ENCODE measurements around the gene LYRM4. TPM values are rescaled to one million over a fixed set of nuclear protein-coding genes. Genes with fewer than 3 reads are reported as not detected.

LYRM4 gene
- 10 to 100 TPM; 44.3 to 45.7 TPM for total RNA-seq

DNA sequence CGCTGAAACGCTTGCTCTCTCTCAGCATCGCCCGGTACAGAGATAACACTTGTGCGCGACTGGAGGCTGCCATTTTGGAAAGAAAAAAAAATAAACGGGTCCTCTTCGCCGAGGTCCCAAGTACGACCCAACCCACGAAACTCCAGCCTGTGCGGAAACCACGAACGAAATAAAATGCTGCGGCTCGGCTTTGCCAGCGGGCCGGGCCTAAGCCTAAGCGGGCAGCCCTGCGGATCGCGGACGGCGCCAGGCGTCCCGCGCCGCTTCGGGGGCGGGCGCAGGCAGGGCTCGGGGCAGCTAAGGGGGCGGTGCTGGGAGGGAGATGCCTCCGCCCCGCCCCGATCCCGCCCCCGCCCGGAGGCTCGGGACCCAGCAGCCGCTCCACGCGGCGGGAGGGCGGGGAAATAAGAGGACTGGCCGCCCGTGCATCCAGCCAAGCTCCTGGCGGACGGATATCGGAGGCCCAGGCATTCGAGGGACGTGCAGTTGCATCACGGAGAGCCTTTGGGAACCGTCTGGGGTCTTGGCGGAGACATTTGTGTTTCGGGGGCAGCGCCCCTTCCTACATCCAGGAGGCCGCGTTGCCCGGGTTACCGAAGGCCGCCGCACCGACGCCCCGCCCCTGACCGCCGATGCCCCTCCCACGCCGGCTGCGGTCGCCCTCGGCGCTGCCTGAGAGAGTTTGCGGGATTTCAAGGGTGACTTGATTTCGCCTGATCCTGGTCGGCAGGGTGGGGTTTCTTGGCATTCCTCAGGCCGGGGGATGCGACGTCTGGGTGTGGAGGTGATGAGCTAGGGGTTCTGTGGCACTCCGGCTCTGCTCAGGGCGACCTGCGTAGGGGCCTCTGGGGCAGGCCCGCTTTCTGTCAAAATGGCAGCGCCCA is at the start of gene LYRM4, which contains the start of gene FARS2:
Gene LYRM4, minus strand, starts transcription at position 290 of the 884 bp plus-strand sequence. Its CDS starts 217 bp downstream, at position 73.
Gene FARS2, plus strand, starts transcription at position 853 of the 884 bp plus-strand sequence.
- peaks cover 22% of the 10 kb centered on the region for H3K36me3 Mint-ChIP-seq
- no peaks in the 10 kb centered on the region for H3K27me3 Mint-ChIP-seq
- H3K4me1 Mint-ChIP-seq = peaks cover 25% of the 10 kb centered on the region
- no peaks in the 10 kb centered on the region for H3K9me3 Mint-ChIP-seq
- peak; percentile 91 for DNase-seq
- peak within 1 kb of the TSS; percentile 98 for H3K27ac Mint-ChIP-seq
- peak within 1 kb of the TSS; percentile 94 for H3K4me3 Mint-ChIP-seq

- H3K27ac Mint-ChIP-seq = no peak overlapping the region
- no peak for DNase-seq
- peaks cover 10% of the 10 kb centered on the region for H3K4me1 Mint-ChIP-seq
- no peaks in the 10 kb centered on the region for H3K27me3 Mint-ChIP-seq
- H3K9me3 Mint-ChIP-seq = no peaks in the 10 kb centered on the region
- peaks cover 6% of the 10 kb centered on the region for H3K36me3 Mint-ChIP-seq
- H3K4me3 Mint-ChIP-seq = no peak overlapping the region
Measured at GRCh38 chr6:5308066-5308465, 47.3 kb upstream of the LYRM4 start.

DNA sequence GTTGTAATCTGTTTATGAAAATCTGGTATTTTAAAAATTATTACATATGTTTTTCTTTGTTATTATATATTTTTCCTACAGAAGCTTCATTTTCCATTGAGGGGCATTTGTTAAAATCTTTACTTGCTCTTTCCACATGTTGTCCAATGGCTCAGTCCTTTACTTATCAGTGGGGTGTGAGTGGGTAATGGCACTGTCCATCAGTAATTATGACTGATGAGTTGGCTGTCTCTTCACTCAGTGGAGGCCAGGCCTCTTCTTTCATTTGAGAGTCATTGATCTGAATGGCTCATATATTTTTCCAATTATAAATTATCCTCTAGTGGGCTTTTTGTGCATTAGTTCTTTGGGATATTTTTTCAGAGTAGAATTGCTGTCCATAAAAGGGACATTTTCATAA is 46.3 kb upstream of the LYRM4 start:
- no peak for DNase-seq
- Mint-ChIP-seq H3K36me3 (peaks cover 6% of the 10 kb centered on the region), H3K4me3 (no peak overlapping the region), H3K27ac (no peak overlapping the region), H3K27me3 (no peaks in the 10 kb centered on the region), H3K9me3 (no peaks in the 10 kb centered on the region), H3K4me1 (peaks cover 19% of the 10 kb centered on the region)

GRCh38 chr6:5305968-5306626 is 45.3 kb upstream of the LYRM4 start:
- Mint-ChIP-seq H3K36me3 (peaks cover 6% of the 10 kb centered on the region), H3K4me1 (peaks cover 26% of the 10 kb centered on the region), H3K9me3 (no peaks in the 10 kb centered on the region), H3K27ac (no peak overlapping the region), H3K27me3 (no peaks in the 10 kb centered on the region), H3K4me3 (no peak overlapping the region)
- no peak for DNase-seq

DNA sequence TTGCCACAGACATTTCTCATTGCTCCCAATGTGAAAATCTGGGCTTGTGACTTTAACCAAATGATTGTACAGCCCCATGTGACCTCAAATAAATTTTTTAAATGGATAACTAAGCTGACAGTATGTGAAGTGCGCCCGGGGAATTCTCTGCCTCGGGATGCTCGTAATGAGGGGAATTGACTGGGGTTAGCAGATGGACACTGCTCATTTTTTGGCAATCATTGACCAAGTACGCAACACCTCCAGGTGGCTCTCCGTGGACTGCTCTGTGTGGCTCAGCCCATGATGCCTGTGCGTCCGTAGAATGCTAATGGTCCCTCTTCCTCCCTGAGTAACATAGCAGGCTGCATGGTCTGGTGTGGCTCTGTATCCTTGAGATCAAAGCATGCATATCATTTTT is 42.9 kb upstream of the LYRM4 start:
- Mint-ChIP-seq H3K27ac (no peak overlapping the region), H3K4me1 (peaks cover 28% of the 10 kb centered on the region), H3K27me3 (no peaks in the 10 kb centered on the region), H3K4me3 (no peak overlapping the region), H3K9me3 (no peaks in the 10 kb centered on the region), H3K36me3 (peaks cover 6% of the 10 kb centered on the region)
- no peak for DNase-seq

GRCh38 chr6:5302995-5303622 is 42.4 kb upstream of the LYRM4 start:
- peak; percentile 40 for DNase-seq
- Mint-ChIP-seq H3K27me3 (no peaks in the 10 kb centered on the region), H3K36me3 (peaks cover 6% of the 10 kb centered on the region), H3K9me3 (no peaks in the 10 kb centered on the region), H3K4me1 (peaks cover 28% of the 10 kb centered on the region), H3K4me3 (no peak overlapping the region), H3K27ac (no peak overlapping the region)

GRCh38 chr6:5302220-5302946 is 41.6 kb upstream of the LYRM4 start:
- Mint-ChIP-seq H3K9me3 (no peaks in the 10 kb centered on the region), H3K4me1 (peaks cover 28% of the 10 kb centered on the region)

DNA sequence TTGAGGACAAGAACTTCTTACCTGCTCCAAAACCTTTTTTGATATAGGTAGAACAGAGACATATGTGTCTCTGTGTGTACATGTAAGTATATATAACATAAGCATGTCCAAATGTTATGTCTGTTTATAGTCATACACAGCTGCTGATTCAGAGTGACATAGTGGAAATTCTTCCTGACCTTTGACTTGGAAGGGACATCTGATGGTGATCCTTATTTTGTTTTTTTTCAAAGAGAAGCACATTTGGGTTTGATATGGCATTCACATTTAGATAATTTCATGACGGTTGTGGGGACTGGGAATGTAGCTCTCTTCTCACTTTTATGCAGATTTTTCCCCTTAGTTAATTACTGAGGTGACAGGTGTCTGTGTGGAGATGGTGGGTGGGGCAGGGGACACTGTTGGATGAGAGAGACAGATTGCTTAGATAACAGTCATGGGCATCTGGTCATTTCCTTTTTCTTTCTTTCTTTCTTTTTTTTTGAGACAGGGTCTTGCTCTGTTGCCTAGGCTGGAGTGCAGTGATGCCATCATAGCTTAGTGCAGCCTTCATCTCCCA is 39.5 kb upstream of the LYRM4 start:
- H3K36me3 Mint-ChIP-seq = peaks cover 2% of the 10 kb centered on the region
- peaks cover 31% of the 10 kb centered on the region for H3K4me1 Mint-ChIP-seq

More at GRCh38 chr6:5302220-5302946, 41.6 kb upstream of the LYRM4 start:
- Mint-ChIP-seq H3K4me3 (no peak overlapping the region), H3K27me3 (no peaks in the 10 kb centered on the region), H3K27ac (peak overlapping the region; percentile 0), H3K36me3 (no peaks in the 10 kb centered on the region)
- peak; percentile 38 for DNase-seq

GRCh38 chr6:5295623-5296022 is 34.9 kb upstream of the LYRM4 start:
- no peak for DNase-seq
- Mint-ChIP-seq H3K27me3 (no peaks in the 10 kb centered on the region), H3K9me3 (no peaks in the 10 kb centered on the region), H3K27ac (no peak overlapping the region), H3K4me3 (no peak overlapping the region), H3K36me3 (peaks cover 2% of the 10 kb centered on the region), H3K4me1 (peaks cover 25% of the 10 kb centered on the region)

More for the DNA sequence above, 39.5 kb upstream of the LYRM4 start:
- no peaks in the 10 kb centered on the region for H3K9me3 Mint-ChIP-seq
- H3K4me3 Mint-ChIP-seq = no peak overlapping the region
- DNase-seq = no peak
- no peaks in the 10 kb centered on the region for H3K27me3 Mint-ChIP-seq
- H3K27ac Mint-ChIP-seq = no peak overlapping the region

- Mint-ChIP-seq H3K4me3 (no peak overlapping the region), H3K4me1 (peaks cover 22% of the 10 kb centered on the region), H3K36me3 (peaks cover 2% of the 10 kb centered on the region), H3K27me3 (no peaks in the 10 kb centered on the region), H3K9me3 (no peaks in the 10 kb centered on the region), H3K27ac (no peak overlapping the region)
- DNase-seq = no peak
Measured at GRCh38 chr6:5294392-5295211, 33.9 kb upstream of the LYRM4 start.

DNA sequence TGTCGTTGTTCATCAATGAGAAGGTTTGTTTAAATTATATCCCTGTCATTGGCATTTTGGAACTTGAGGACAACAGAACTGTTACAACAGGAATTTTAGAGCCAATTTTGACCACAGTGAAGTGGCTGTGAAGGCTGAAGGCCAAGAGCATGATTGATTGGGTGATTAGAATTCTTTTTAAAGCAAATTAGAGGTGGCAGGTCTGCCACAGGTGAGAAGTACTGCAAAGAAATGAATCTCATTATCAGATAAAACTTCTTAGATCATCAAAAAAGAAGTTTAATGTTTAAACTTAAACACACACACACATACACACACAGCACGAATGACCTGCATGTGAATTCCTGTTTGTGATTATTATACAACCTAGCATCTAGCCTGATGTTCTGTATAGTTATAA is 32.9 kb upstream of the LYRM4 start:
- Mint-ChIP-seq H3K9me3 (no peaks in the 10 kb centered on the region), H3K27me3 (no peaks in the 10 kb centered on the region), H3K4me1 (peaks cover 25% of the 10 kb centered on the region), H3K36me3 (peaks cover 2% of the 10 kb centered on the region), H3K4me3 (no peak overlapping the region), H3K27ac (no peak overlapping the region)
- no peak for DNase-seq

- no peak overlapping the region for H3K4me3 Mint-ChIP-seq
- H3K4me1 Mint-ChIP-seq = peaks cover 34% of the 10 kb centered on the region
- H3K27me3 Mint-ChIP-seq = no peaks in the 10 kb centered on the region
- H3K27ac Mint-ChIP-seq = no peak overlapping the region
- DNase-seq = no peak
- no peaks in the 10 kb centered on the region for H3K9me3 Mint-ChIP-seq
- peaks cover 2% of the 10 kb centered on the region for H3K36me3 Mint-ChIP-seq
Measured at GRCh38 chr6:5292154-5292553, 31.4 kb upstream of the LYRM4 start.

DNA sequence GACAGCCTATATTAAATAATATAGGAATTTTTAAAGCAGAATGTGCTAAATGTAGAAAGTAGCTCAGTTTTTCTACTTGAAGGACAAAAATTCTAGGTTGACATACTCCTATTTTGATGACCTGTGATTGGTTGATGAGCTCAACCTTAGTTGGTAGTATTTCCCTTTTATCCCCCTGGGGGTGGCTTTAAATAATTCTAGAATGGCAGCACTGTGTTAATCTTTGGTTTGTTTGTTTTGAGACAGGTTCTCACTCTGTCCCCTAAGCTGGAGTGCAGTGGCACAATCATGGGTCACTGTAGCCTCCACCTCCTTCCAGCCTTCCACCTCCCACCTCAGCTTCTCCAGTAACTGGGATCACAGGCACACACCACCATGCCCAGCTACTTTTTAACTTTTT is 29.8 kb upstream of the LYRM4 start:
- Mint-ChIP-seq H3K27ac (no peak overlapping the region), H3K4me1 (peaks cover 41% of the 10 kb centered on the region), H3K36me3 (no peaks in the 10 kb centered on the region), H3K4me3 (no peak overlapping the region), H3K9me3 (no peaks in the 10 kb centered on the region), H3K27me3 (no peaks in the 10 kb centered on the region)
- DNase-seq = no peak

- DNase-seq = no peak
- Mint-ChIP-seq H3K4me3 (no peak overlapping the region), H3K36me3 (no peaks in the 10 kb centered on the region), H3K27ac (no peak overlapping the region), H3K4me1 (peaks cover 41% of the 10 kb centered on the region), H3K27me3 (no peaks in the 10 kb centered on the region), H3K9me3 (no peaks in the 10 kb centered on the region)
Measured at GRCh38 chr6:5290097-5290496, 29.3 kb upstream of the LYRM4 start.
